Memory B cell (primary cell): ENCODE data around the gene LMAN1L.

Experiments used
- ATAC-seq: fragments of 150-1000 bp; cut with Tn5 transposase; 2 replicates; pipeline ENCODE4 v1.10.0; 2021; ENCODE audit warnings: low read depth, mild to moderate bottlenecking, moderate library complexity
- DNase-seq, 2 donors: peaks; one replicate each; pipeline ENCODE4 v3.0.0; 2022; ENCODE audit warnings: low spot score in 2 of 2
- H3K27ac Mint-ChIP-seq: one replicate; pipeline ENCODE4 v1.8.0; 2022; ENCODE audit warnings: mild to moderate bottlenecking, moderate library complexity, mixed read lengths
- H3K27me3 Mint-ChIP-seq: one replicate; pipeline ENCODE4 v1.8.0; 2022; ENCODE audit warnings: mixed read lengths
- H3K36me3 Mint-ChIP-seq: one replicate; pipeline ENCODE4 v1.8.0; 2022; ENCODE audit warnings: mild to moderate bottlenecking, mixed read lengths
- H3K4me1 Mint-ChIP-seq: one replicate; pipeline ENCODE4 v1.8.0; 2022; ENCODE audit warnings: mixed read lengths
- H3K4me3 Mint-ChIP-seq: one replicate; pipeline ENCODE4 v1.8.0; 2022; ENCODE audit warnings: mild to moderate bottlenecking, moderate library complexity, mixed read lengths
- H3K9me3 Mint-ChIP-seq: one replicate; pipeline ENCODE4 v1.8.0; 2022; ENCODE audit warnings: mixed read lengths

LMAN1L gene

GRCh38 chr15:74808840-74809229, 3.8 kb upstream of the LMAN1L start:
- Mint-ChIP-seq H3K27me3 (peaks cover 2% of the 10 kb centered on the region), H3K4me3 (no peak overlapping the region), H3K27ac (peak overlapping the region; percentile 43), H3K4me1 (peaks cover 33% of the 10 kb centered on the region), H3K9me3 (no peaks in the 10 kb centered on the region), H3K36me3 (peaks cover 7% of the 10 kb centered on the region)
- ATAC-seq (no peak), DNase-seq (no peak)

- Mint-ChIP-seq H3K4me1 (peaks cover 30% of the 10 kb centered on the region), H3K27ac (peak overlapping the region; percentile 43), H3K9me3 (no peaks in the 10 kb centered on the region), H3K36me3 (peaks cover 4% of the 10 kb centered on the region), H3K27me3 (peaks cover 2% of the 10 kb centered on the region), H3K4me3 (no peak overlapping the region)
- DNase-seq (no peak), ATAC-seq (no peak)
Observed at GRCh38 chr15:74809242-74809641, 3.4 kb upstream of the LMAN1L start.

GRCh38 chr15:74809956-74810355, 2.7 kb upstream of the LMAN1L start:
- DNase-seq, result no peak
- Mint-ChIP-seq H3K27me3 (peaks cover 2% of the 10 kb centered on the region), H3K4me3 (no peak overlapping the region), H3K9me3 (no peaks in the 10 kb centered on the region), H3K4me1 (peaks cover 26% of the 10 kb centered on the region), H3K36me3 (no peaks in the 10 kb centered on the region), H3K27ac (no peak overlapping the region)
- ATAC-seq, result no peak

GRCh38 chr15:74815121-74815934, 2.7 kb downstream of the LMAN1L start:
- H3K4me1 Mint-ChIP-seq, result peaks cover 36% of the 10 kb centered on the region
- H3K4me3 Mint-ChIP-seq, result no peak overlapping the region
- no peaks in the 10 kb centered on the region for H3K9me3 Mint-ChIP-seq
- ATAC-seq (no peak), DNase-seq (no peak)
- H3K36me3 Mint-ChIP-seq, result no peaks in the 10 kb centered on the region
- H3K27ac Mint-ChIP-seq, result peak overlapping the region; percentile 25
- H3K27me3 Mint-ChIP-seq, result peaks cover 5% of the 10 kb centered on the region

GRCh38 chr15:74815961-74816360, 3.3 kb downstream of the LMAN1L start:
- peaks cover 42% of the 10 kb centered on the region for H3K4me1 Mint-ChIP-seq
- H3K27ac Mint-ChIP-seq, result no peak overlapping the region
- no peak for DNase-seq
- H3K27me3 Mint-ChIP-seq, result peaks cover 5% of the 10 kb centered on the region
- no peaks in the 10 kb centered on the region for H3K36me3 Mint-ChIP-seq
- no peaks in the 10 kb centered on the region for H3K9me3 Mint-ChIP-seq
- no peak overlapping the region for H3K4me3 Mint-ChIP-seq
- no peak for ATAC-seq

GRCh38 chr15:74816624-74817369, 4.2 kb downstream of the LMAN1L start:
- Mint-ChIP-seq H3K27ac (no peak overlapping the region), H3K4me1 (peaks cover 50% of the 10 kb centered on the region), H3K36me3 (no peaks in the 10 kb centered on the region), H3K27me3 (peaks cover 5% of the 10 kb centered on the region), H3K9me3 (no peaks in the 10 kb centered on the region), H3K4me3 (no peak overlapping the region)
- no peak for DNase-seq
- no peak for ATAC-seq

GRCh38 chr15:74817370-74817737, 4.7 kb downstream of the LMAN1L start:
- H3K36me3 Mint-ChIP-seq, result no peaks in the 10 kb centered on the region
- H3K27me3 Mint-ChIP-seq, result peaks cover 5% of the 10 kb centered on the region
- no peaks in the 10 kb centered on the region for H3K9me3 Mint-ChIP-seq
- H3K4me3 Mint-ChIP-seq, result no peak overlapping the region
- no peak overlapping the region for H3K27ac Mint-ChIP-seq
- ATAC-seq (no peak), DNase-seq (no peak)
- H3K4me1 Mint-ChIP-seq, result peaks cover 50% of the 10 kb centered on the region

- Mint-ChIP-seq H3K4me3 (no peak overlapping the region), H3K36me3 (no peaks in the 10 kb centered on the region), H3K9me3 (no peaks in the 10 kb centered on the region), H3K27ac (no peak overlapping the region), H3K4me1 (peaks cover 47% of the 10 kb centered on the region), H3K27me3 (peaks cover 3% of the 10 kb centered on the region)
- DNase-seq (no peak), ATAC-seq (no peak)
Observed at GRCh38 chr15:74820056-74820455, 7.4 kb downstream of the LMAN1L start.

GRCh38 chr15:74821091-74821789, 8.6 kb downstream of the LMAN1L start:
- DNase-seq, result peak in 1 of 2 donors; percentile 38
- peaks cover 43% of the 10 kb centered on the region for H3K4me1 Mint-ChIP-seq
- H3K27me3 Mint-ChIP-seq, result peaks cover 3% of the 10 kb centered on the region
- no peaks in the 10 kb centered on the region for H3K9me3 Mint-ChIP-seq
- ATAC-seq, result peak; percentile 94
- H3K4me3 Mint-ChIP-seq, result peak overlapping the region; percentile 70
- H3K27ac Mint-ChIP-seq, result peak overlapping the region; percentile 71
- no peaks in the 10 kb centered on the region for H3K36me3 Mint-ChIP-seq

GRCh38 chr15:74821790-74822158, 9.1 kb downstream of the LMAN1L start:
- H3K4me3 Mint-ChIP-seq, result no peak overlapping the region
- H3K9me3 Mint-ChIP-seq, result no peaks in the 10 kb centered on the region
- no peak for ATAC-seq
- no peak for DNase-seq
- H3K27ac Mint-ChIP-seq, result no peak overlapping the region
- peaks cover 45% of the 10 kb centered on the region for H3K4me1 Mint-ChIP-seq
- no peaks in the 10 kb centered on the region for H3K36me3 Mint-ChIP-seq
- H3K27me3 Mint-ChIP-seq, result peaks cover 3% of the 10 kb centered on the region

GRCh38 chr15:74822233-74822632, 9.6 kb downstream of the LMAN1L start:
- H3K4me3 Mint-ChIP-seq, result no peak overlapping the region
- no peaks in the 10 kb centered on the region for H3K36me3 Mint-ChIP-seq
- ATAC-seq (no peak), DNase-seq (no peak)
- no peaks in the 10 kb centered on the region for H3K9me3 Mint-ChIP-seq
- peaks cover 41% of the 10 kb centered on the region for H3K4me1 Mint-ChIP-seq
- no peak overlapping the region for H3K27ac Mint-ChIP-seq
- H3K27me3 Mint-ChIP-seq, result peaks cover 3% of the 10 kb centered on the region

- H3K27me3 Mint-ChIP-seq, result peaks cover 4% of the 10 kb centered on the region
- DNase-seq, result no peak
- no peak for ATAC-seq
- H3K4me3 Mint-ChIP-seq, result no peak overlapping the region
- no peaks in the 10 kb centered on the region for H3K9me3 Mint-ChIP-seq
- H3K27ac Mint-ChIP-seq, result no peak overlapping the region
- no peaks in the 10 kb centered on the region for H3K36me3 Mint-ChIP-seq
- H3K4me1 Mint-ChIP-seq, result peaks cover 35% of the 10 kb centered on the region
Observed at GRCh38 chr15:74823324-74823723, 10.7 kb downstream of the LMAN1L start.

- Mint-ChIP-seq H3K4me1 (peaks cover 23% of the 10 kb centered on the region), H3K36me3 (no peaks in the 10 kb centered on the region), H3K4me3 (no peak overlapping the region), H3K27ac (no peak overlapping the region), H3K27me3 (peaks cover 4% of the 10 kb centered on the region), H3K9me3 (no peaks in the 10 kb centered on the region)
- DNase-seq (no peak), ATAC-seq (no peak)
Observed at GRCh38 chr15:74824976-74825375, 12.3 kb downstream of the LMAN1L start.

- DNase-seq, result no peak
- peaks cover 4% of the 10 kb centered on the region for H3K27me3 Mint-ChIP-seq
- H3K27ac Mint-ChIP-seq, result no peak overlapping the region
Observed at GRCh38 chr15:74825866-74826265, 13.2 kb downstream of the LMAN1L start.

More at GRCh38 chr15:74825866-74826265, 13.2 kb downstream of the LMAN1L start:
- no peak for ATAC-seq
- H3K36me3 Mint-ChIP-seq, result no peaks in the 10 kb centered on the region
- H3K4me1 Mint-ChIP-seq, result peaks cover 15% of the 10 kb centered on the region
- no peak overlapping the region for H3K4me3 Mint-ChIP-seq
- no peaks in the 10 kb centered on the region for H3K9me3 Mint-ChIP-seq
